HL-60 (cell line): ENCODE measurements around the gene TTC32.

Experiments
- DNase-seq, 2 experiments: peaks; one replicate each; pipeline ENCODE4 v3.0.0-alpha.2; 2010 to 2020; ENCODE audit warnings: low read depth in 1 of 2, low spot score in 1 of 2
- H3K27ac ChIP-seq: fragments of 250-450 bp; sonication (Bioruptor Pico); replicated peaks from 2 replicates; pipeline ENCODE4 v1.5.1; 2020; ENCODE audit warnings: mild to moderate bottlenecking, moderate library complexity
- H3K27me3 ChIP-seq: fragments of 250-450 bp; sonication (Bioruptor Pico); 2 replicates; pipeline ENCODE4 v1.5.1; 2021; ENCODE audit warnings: mild to moderate bottlenecking, moderate library complexity; ENCODE audit not compliant: insufficient read depth, poor library complexity, severe bottlenecking
- H3K4me3 ChIP-seq: replicated peaks from 2 replicates; pipeline ENCODE4 v1.5.1; 2011; ENCODE audit warnings: mild to moderate bottlenecking, control low read depth, low read length; ENCODE audit not compliant: insufficient read depth
- GABPA ChIP-seq: IDR thresholded peaks from 2 replicates; pipeline ENCODE4 v1.6.1; 2012; ENCODE audit warnings: low read depth
- POLR2AphosphoS5 ChIP-seq: IDR thresholded peaks from 2 replicates; pipeline ENCODE4 v1.6.1; 2012; ENCODE audit warnings: low read depth
- SPI1 ChIP-seq: IDR thresholded peaks from 2 replicates; pipeline ENCODE4 v1.6.1; 2012; ENCODE audit warnings: low read depth, mild to moderate bottlenecking, borderline replicate concordance
- TF ChIP-seq, protein P1 (sequence below): IDR thresholded peaks from 2 replicates; pipeline ENCODE4 v1.6.1; 2012; ENCODE audit warnings: low read depth; ENCODE audit not compliant: insufficient replicate concordance
- TF ChIP-seq, protein P2 (sequence below): IDR thresholded peaks from one replicate; pipeline ENCODE4 v1.5.1; 2011; ENCODE audit warnings: low read length, control low read depth, inconsistent platforms; ENCODE audit not compliant: insufficient read depth

TTC32 gene

DNA sequence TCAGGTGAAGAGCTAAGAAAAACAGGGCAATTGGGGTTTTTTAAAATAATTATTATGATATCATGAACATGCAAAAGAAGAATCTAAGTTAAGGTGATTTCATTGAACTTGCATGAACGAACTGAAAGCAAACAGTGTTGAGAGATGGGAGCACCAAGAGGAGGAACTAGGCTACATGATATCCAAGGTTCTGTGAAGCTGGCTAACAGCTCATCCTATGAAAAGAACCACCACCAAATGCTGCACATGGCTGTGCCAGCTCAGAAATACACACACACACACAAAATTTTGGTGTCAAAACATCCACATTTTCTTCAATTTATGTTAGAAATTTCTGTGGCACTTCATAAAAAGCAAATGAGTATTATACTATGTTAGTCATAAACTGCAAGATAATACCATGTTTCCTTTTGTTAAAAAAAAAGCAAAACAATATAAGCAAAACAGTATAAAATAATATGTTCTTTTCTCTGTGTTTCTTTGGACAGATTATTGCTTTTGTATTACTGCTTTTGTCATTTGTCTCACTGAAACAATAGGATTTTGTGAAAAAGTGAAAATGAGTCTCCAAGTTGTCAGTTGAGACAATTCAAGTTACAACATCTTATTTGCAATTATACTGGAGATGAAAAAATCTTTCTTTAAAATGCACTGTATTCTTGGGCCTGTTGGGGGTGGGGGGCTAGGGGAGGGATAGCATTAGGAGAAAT is 12.6 kb upstream of the TTC32 start:
- no peaks in the 10 kb centered on the region for H3K27me3 ChIP-seq
- no peak for DNase-seq
- H3K4me3 ChIP-seq: no peak overlapping the region
- no peak overlapping the region for H3K27ac ChIP-seq
- no peak for TF ChIP-seq POLR2AphosphoS5
- TF ChIP-seq, protein P1, sequence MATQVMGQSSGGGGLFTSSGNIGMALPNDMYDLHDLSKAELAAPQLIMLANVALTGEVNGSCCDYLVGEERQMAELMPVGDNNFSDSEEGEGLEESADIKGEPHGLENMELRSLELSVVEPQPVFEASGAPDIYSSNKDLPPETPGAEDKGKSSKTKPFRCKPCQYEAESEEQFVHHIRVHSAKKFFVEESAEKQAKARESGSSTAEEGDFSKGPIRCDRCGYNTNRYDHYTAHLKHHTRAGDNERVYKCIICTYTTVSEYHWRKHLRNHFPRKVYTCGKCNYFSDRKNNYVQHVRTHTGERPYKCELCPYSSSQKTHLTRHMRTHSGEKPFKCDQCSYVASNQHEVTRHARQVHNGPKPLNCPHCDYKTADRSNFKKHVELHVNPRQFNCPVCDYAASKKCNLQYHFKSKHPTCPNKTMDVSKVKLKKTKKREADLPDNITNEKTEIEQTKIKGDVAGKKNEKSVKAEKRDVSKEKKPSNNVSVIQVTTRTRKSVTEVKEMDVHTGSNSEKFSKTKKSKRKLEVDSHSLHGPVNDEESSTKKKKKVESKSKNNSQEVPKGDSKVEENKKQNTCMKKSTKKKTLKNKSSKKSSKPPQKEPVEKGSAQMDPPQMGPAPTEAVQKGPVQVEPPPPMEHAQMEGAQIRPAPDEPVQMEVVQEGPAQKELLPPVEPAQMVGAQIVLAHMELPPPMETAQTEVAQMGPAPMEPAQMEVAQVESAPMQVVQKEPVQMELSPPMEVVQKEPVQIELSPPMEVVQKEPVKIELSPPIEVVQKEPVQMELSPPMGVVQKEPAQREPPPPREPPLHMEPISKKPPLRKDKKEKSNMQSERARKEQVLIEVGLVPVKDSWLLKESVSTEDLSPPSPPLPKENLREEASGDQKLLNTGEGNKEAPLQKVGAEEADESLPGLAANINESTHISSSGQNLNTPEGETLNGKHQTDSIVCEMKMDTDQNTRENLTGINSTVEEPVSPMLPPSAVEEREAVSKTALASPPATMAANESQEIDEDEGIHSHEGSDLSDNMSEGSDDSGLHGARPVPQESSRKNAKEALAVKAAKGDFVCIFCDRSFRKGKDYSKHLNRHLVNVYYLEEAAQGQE: no peak
- TF ChIP-seq GABPA: no peak
- TF ChIP-seq, protein P2, sequence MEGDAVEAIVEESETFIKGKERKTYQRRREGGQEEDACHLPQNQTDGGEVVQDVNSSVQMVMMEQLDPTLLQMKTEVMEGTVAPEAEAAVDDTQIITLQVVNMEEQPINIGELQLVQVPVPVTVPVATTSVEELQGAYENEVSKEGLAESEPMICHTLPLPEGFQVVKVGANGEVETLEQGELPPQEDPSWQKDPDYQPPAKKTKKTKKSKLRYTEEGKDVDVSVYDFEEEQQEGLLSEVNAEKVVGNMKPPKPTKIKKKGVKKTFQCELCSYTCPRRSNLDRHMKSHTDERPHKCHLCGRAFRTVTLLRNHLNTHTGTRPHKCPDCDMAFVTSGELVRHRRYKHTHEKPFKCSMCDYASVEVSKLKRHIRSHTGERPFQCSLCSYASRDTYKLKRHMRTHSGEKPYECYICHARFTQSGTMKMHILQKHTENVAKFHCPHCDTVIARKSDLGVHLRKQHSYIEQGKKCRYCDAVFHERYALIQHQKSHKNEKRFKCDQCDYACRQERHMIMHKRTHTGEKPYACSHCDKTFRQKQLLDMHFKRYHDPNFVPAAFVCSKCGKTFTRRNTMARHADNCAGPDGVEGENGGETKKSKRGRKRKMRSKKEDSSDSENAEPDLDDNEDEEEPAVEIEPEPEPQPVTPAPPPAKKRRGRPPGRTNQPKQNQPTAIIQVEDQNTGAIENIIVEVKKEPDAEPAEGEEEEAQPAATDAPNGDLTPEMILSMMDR: no peak
- no peak for TF ChIP-seq SPI1

DNA sequence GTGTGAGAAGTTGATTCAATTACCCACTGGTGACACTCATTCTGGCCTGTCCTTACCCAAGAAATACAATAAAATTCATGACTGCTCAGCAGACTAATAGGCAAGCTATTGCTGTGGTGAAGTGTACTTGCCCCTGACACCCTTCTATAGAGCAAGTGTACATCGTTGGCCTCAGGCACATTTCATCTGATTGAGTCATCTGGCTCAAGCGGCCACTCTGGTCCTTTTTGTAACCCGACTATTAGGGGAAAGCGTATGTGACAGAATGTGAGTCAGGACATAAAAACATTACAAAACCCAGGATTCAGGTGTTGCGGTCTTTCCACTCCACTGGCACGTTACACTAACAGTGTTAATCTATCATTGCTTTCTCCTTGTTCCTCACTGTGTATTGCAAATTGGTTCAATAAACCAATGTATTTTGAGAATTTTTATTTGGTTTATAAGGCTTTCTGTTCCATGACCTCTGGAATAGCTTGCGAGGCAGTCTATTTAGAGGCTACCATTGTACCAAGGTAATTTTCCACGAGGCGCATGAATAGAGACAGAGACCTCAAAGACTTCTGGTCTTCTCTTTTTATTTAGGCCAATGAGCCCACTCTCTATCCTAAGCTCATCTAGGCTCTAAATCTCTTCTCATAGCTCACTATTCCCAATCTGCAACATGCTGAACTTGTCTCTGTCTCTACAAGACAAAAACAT is 10.2 kb upstream of the TTC32 start:
- H3K27ac ChIP-seq: no peak overlapping the region
- no peak for DNase-seq
- H3K27me3 ChIP-seq: no peaks in the 10 kb centered on the region
- TF ChIP-seq POLR2AphosphoS5: no peak
- TF ChIP-seq GABPA: no peak
- TF ChIP-seq, protein P1: no peak
- TF ChIP-seq, protein P2: no peak
- no peak for TF ChIP-seq SPI1
- H3K4me3 ChIP-seq: no peak overlapping the region

DNA sequence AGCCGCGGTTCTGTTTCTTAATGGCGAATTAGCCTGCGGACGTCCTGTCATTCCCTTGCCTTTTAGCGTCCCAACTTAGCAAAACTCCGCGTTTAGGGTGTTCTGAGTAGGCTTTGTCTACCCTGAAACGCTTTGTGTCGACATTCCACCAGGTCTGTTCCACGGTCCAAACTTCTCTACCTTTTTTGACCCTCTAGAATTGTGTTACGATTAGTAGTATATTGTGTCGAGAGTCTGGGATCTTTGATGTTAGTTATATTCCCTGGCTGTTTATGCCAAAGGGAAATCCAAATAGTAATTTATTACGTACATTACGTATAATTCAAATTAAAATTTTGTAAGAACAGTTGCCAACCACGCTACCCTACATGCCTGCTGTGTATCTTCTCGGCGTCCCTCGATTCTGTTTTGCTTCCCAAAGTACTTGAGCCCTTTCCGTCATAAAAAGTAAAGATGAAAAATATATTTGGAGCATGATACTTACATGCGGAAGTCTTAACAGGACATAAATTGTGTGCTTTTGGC is 495 bp upstream of the TTC32 start:
- H3K27ac ChIP-seq: peak overlapping the region; percentile 99
- peak overlapping the region; percentile 83 for H3K4me3 ChIP-seq
- DNase-seq: no peak
- TF ChIP-seq, protein P2: no peak
- TF ChIP-seq GABPA: no peak
- TF ChIP-seq POLR2AphosphoS5: no peak
- TF ChIP-seq, protein P1: no peak
- no peak for TF ChIP-seq SPI1
- no peaks in the 10 kb centered on the region for H3K27me3 ChIP-seq
